ENCODE measurements around the gene SHB. TPM values are rescaled to one million over a fixed set of nuclear protein-coding genes. Genes with fewer than 3 reads are reported as not detected.

The SHB gene
- polyA plus RNA-seq, 2 of the 4 experiments (the other 2 are of a cell fraction): 15.4 to 22.0 TPM

DNA sequence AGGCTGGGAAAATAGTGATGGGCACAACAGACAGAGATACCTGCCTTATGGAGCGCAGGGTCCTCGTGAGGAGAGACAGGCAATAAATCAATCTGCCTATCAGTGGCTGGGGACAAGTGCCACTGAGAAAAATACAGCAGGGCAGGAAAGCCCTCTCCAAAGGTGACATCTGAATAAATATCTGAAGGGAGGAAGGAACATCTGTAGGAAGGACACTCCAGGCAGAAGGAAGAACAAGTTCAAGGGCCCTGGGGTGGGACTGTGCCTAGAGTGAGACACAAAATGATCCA lies 111.4 kb downstream of the SHB start:
- peaks cover 37% of the 10 kb centered on the region for H3K4me1 ChIP-seq
- no peak overlapping the region for H3K4me3 ChIP-seq
- ChIA-PET POLR2A (no interaction called here), CTCF (interaction anchor here (1.1 to 1.6 kb wide), 5 partner anchors 9 to 111 kb away, joined by 3 to 5 read pairs (median 3); partner anchors contain the start of gene SHB)
- no peaks in the 10 kb centered on the region for H3K9me3 ChIP-seq
- FAIRE-seq (no peak), DNase-seq (ENCODE audit: low read depth in 1 of 2, low spot score in 1 of 2) (no peak), ATAC-seq (no peak)
- no peak overlapping the region for H3K4me2 ChIP-seq
- 94% methylated on average over 2 of the region's 2 CpGs for WGBS (ENCODE audit: missing lambda C conversion rate)
- H3K27ac ChIP-seq: peak overlapping the region in 1 of 2 experiments; percentile 91; a peak in 3 of 6 replicates
- TF ChIP-seq FOSL2 (IDR thresholded peaks at IDR 0.05) (no peak), FOSL2 (CRISPR knock-in tag; IDR thresholded peaks at IDR 0.05) (no peak), KDM1A (IDR thresholded peaks at IDR 0.05; ENCODE audit: low read depth) (no peak), RARB (CRISPR knock-in tag; IDR thresholded peaks at IDR 0.05) (no peak), ZC3H11A (IDR thresholded peaks at IDR 0.05) (no peak), SREBF2 (IDR thresholded peaks at IDR 0.05) (no peak), RFX5 (IDR thresholded peaks at IDR 0.05) (no peak), EP300 (IDR thresholded peaks at IDR 0.05) (no peak), FOSB (CRISPR knock-in tag; IDR thresholded peaks at IDR 0.05) (no peak), EHMT2 (IDR thresholded peaks at IDR 0.05; ENCODE audit: low read depth) (no peak), MYC (IDR thresholded peaks at IDR 0.05; ENCODE audit: borderline replicate concordance, low read length) (no peak), SMC3 (IDR thresholded peaks at IDR 0.05) (no peak), HEYL (CRISPR knock-in tag; IDR thresholded peaks at IDR 0.05) (no peak), TP53 (CRISPR knock-in tag; IDR thresholded peaks at IDR 0.05) (no peak), KDM5A (IDR thresholded peaks at IDR 0.05) (no peak), HDAC2 (IDR thresholded peaks at IDR 0.05) (no peak)
- TF ChIP-seq, protein P1, sequence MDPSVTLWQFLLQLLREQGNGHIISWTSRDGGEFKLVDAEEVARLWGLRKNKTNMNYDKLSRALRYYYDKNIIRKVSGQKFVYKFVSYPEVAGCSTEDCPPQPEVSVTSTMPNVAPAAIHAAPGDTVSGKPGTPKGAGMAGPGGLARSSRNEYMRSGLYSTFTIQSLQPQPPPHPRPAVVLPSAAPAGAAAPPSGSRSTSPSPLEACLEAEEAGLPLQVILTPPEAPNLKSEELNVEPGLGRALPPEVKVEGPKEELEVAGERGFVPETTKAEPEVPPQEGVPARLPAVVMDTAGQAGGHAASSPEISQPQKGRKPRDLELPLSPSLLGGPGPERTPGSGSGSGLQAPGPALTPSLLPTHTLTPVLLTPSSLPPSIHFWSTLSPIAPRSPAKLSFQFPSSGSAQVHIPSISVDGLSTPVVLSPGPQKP (IDR thresholded peaks at IDR 0.05; ENCODE audit: low read depth, low read length): no peak
- TF ChIP-seq, protein P2, sequence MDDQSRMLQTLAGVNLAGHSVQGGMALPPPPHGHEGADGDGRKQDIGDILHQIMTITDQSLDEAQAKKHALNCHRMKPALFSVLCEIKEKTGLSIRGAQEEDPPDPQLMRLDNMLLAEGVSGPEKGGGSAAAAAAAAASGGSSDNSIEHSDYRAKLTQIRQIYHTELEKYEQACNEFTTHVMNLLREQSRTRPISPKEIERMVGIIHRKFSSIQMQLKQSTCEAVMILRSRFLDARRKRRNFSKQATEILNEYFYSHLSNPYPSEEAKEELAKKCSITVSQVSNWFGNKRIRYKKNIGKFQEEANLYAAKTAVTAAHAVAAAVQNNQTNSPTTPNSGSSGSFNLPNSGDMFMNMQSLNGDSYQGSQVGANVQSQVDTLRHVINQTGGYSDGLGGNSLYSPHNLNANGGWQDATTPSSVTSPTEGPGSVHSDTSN (IDR thresholded peaks at IDR 0.05): no peak
- TF ChIP-seq, protein P3, sequence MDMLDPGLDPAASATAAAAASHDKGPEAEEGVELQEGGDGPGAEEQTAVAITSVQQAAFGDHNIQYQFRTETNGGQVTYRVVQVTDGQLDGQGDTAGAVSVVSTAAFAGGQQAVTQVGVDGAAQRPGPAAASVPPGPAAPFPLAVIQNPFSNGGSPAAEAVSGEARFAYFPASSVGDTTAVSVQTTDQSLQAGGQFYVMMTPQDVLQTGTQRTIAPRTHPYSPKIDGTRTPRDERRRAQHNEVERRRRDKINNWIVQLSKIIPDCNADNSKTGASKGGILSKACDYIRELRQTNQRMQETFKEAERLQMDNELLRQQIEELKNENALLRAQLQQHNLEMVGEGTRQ (IDR thresholded peaks at IDR 0.05): no peak
- TF ChIP-seq, protein P4, sequence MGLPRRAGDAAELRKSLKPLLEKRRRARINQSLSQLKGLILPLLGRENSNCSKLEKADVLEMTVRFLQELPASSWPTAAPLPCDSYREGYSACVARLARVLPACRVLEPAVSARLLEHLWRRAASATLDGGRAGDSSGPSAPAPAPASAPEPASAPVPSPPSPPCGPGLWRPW (IDR thresholded peaks at IDR 0.05): no peak

DNA sequence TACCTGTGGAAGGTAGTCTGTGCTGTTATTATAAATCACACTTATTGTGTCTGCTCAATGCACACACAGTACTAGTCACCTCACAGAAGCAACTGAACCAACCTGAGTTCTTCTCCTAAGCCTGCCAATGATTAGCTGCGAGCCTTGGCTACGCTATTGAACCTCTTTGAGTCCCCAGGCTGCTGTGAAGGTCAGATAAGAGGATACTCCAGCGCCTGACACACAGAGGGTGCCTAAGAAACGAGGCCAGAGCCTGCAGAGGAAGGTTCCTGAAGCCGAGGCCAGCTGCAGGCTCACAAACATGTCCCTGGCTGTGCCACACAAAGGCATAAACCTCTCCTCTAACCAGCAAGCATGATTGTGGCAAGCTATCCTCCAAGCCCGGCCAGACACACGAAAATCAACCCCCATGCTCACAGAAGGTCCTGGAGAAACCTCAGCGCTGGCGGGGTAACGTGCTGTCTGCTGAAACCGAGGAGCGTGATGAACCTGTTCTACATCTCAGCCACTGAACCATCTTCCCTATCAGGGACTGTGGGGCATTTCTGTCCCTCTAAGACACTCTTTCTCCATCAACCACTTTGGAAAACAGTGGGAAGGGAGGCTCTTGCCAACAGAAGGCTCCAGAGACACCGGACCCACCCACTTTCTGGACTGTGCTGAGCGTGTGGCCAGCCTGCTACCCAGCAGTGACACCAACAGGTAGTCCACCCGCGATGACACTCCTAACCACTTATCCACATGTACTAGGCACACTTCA lies 111.9 kb downstream of the SHB start:
- peak overlapping the region in 1 of 2 experiments; percentile 91; a peak in 4 of 6 replicates for H3K27ac ChIP-seq
- peaks cover 42% of the 10 kb centered on the region for H3K4me1 ChIP-seq
- no peak overlapping the region for H3K4me2 ChIP-seq
- ATAC-seq (no peak), DNase-seq (ENCODE audit: low read depth in 1 of 2, low spot score in 1 of 2) (no peak), FAIRE-seq (no peak)
- no peaks in the 10 kb centered on the region for H3K9me3 ChIP-seq
- ChIA-PET CTCF (interaction anchor here (1.1 to 1.5 kb wide), 3 partner anchors 43 to 112 kb away, joined by 3 read pairs; partner anchors contain the start of gene SHB), POLR2A (no interaction called here)
- WGBS (ENCODE audit: missing lambda C conversion rate): 88% methylated on average over 16 of the region's 16 CpGs
- TF ChIP-seq, protein P5, sequence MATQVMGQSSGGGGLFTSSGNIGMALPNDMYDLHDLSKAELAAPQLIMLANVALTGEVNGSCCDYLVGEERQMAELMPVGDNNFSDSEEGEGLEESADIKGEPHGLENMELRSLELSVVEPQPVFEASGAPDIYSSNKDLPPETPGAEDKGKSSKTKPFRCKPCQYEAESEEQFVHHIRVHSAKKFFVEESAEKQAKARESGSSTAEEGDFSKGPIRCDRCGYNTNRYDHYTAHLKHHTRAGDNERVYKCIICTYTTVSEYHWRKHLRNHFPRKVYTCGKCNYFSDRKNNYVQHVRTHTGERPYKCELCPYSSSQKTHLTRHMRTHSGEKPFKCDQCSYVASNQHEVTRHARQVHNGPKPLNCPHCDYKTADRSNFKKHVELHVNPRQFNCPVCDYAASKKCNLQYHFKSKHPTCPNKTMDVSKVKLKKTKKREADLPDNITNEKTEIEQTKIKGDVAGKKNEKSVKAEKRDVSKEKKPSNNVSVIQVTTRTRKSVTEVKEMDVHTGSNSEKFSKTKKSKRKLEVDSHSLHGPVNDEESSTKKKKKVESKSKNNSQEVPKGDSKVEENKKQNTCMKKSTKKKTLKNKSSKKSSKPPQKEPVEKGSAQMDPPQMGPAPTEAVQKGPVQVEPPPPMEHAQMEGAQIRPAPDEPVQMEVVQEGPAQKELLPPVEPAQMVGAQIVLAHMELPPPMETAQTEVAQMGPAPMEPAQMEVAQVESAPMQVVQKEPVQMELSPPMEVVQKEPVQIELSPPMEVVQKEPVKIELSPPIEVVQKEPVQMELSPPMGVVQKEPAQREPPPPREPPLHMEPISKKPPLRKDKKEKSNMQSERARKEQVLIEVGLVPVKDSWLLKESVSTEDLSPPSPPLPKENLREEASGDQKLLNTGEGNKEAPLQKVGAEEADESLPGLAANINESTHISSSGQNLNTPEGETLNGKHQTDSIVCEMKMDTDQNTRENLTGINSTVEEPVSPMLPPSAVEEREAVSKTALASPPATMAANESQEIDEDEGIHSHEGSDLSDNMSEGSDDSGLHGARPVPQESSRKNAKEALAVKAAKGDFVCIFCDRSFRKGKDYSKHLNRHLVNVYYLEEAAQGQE (IDR thresholded peaks at IDR 0.05): no peak
- TF ChIP-seq ZSCAN20 (CRISPR knock-in tag; IDR thresholded peaks at IDR 0.05): no peak
- TF ChIP-seq, protein P6, sequence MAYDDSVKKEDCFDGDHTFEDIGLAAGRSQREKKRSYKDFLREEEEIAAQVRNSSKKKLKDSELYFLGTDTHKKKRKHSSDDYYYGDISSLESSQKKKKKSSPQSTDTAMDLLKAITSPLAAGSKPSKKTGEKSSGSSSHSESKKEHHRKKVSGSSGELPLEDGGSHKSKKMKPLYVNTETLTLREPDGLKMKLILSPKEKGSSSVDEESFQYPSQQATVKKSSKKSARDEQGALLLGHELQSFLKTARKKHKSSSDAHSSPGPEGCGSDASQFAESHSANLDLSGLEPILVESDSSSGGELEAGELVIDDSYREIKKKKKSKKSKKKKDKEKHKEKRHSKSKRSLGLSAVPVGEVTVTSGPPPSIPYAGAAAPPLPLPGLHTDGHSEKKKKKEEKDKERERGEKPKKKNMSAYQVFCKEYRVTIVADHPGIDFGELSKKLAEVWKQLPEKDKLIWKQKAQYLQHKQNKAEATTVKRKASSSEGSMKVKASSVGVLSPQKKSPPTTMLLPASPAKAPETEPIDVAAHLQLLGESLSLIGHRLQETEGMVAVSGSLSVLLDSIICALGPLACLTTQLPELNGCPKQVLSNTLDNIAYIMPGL (CRISPR knock-in tag; IDR thresholded peaks at IDR 0.05; ENCODE audit: borderline replicate concordance): no peak
- TF ChIP-seq SMC3 (IDR thresholded peaks at IDR 0.05): no peak
- TF ChIP-seq, protein P1 (IDR thresholded peaks at IDR 0.05; ENCODE audit: low read depth, low read length): no peak
- no peak for TF ChIP-seq MAZ (IDR thresholded peaks at IDR 0.05; ENCODE audit: borderline replicate concordance, low read depth, low read length)
- TF ChIP-seq, protein P7, sequence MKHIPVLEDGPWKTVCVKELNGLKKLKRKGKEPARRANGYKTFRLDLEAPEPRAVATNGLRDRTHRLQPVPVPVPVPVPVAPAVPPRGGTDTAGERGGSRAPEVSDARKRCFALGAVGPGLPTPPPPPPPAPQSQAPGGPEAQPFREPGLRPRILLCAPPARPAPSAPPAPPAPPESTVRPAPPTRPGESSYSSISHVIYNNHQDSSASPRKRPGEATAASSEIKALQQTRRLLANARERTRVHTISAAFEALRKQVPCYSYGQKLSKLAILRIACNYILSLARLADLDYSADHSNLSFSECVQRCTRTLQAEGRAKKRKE (CRISPR knock-in tag; IDR thresholded peaks at IDR 0.05; ENCODE audit: low read depth): no peak
- TF ChIP-seq KDM5A (IDR thresholded peaks at IDR 0.05): no peak
- TF ChIP-seq NR3C1 (IDR thresholded peaks at IDR 0.05): no peak
- H3K4me3 ChIP-seq: no peak overlapping the region

All from A549 (cell line).